BE2C (cell line): Measurements from ENCODE around the gene FKBP15.

Experiments
- DNase-seq: peaks from one replicate; pipeline ENCODE4 v3.0.0-alpha.2; 2020
- H3K27me3 ChIP-seq: fragments of 250-450 bp; sonication (Bioruptor Pico); 2 replicates; pipeline ENCODE4 v1.5.1; 2020; ENCODE audit warnings: mild to moderate bottlenecking
- H3K36me3 ChIP-seq: fragments of 250-450 bp; sonication (Bioruptor Pico); 2 replicates; pipeline ENCODE4 v1.5.1; 2020; ENCODE audit warnings: mild to moderate bottlenecking
- H3K4me1 ChIP-seq: fragments of 250-450 bp; sonication (Bioruptor Pico); 2 replicates; pipeline ENCODE4 v1.5.1; 2020
- H3K4me3 ChIP-seq: 2 replicates; pipeline ENCODE4 v1.5.1; 2011; ENCODE audit warnings: low read depth, low read length
- H3K9me3 ChIP-seq: fragments of 250-450 bp; sonication (Bioruptor Pico); 2 replicates; pipeline ENCODE4 v1.5.1; 2020
- CTCF ChIP-seq: IDR thresholded peaks from 2 replicates; pipeline ENCODE4 v1.5.1; 2012; ENCODE audit warnings: mild to moderate bottlenecking, low read depth, low read length

Gene FKBP15

DNA sequence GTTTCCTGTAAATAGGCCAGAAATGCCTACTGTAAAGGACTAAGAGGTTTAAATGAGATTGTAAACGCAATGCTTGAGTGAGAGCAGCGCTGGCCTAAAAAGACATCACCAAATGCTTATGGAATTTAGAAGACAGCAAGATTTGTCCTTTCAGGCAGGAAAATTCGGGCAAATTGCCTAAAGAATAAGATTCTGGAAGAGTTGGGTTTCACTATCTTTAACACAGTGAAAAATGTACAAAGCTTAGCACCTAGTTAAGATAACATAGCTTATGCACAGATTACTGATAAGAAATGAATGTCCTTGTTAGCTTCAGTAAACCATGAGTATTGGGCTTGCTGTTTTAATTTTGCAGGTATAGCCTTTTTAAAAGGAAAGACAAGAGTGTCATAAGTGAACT lies 4.7 kb downstream of the FKBP15 start:
- no peaks in the 10 kb centered on the region for H3K9me3 ChIP-seq
- DNase-seq: no peak
- no peak overlapping the region for H3K4me3 ChIP-seq
- TF ChIP-seq CTCF: no peak
- no peaks in the 10 kb centered on the region for H3K4me1 ChIP-seq
- H3K27me3 ChIP-seq: no peaks in the 10 kb centered on the region
- H3K36me3 ChIP-seq: peaks cover under 1% of the 10 kb centered on the region; the same call in 1 of the 2 replicates

- Histone ChIP-seq H3K27me3 (no peaks in the 10 kb centered on the region), H3K4me1 (no peaks in the 10 kb centered on the region), H3K36me3 (peaks cover 12% of the 10 kb centered on the region; the same call in 1 of the 2 replicates), H3K4me3 (no peak overlapping the region), H3K9me3 (no peaks in the 10 kb centered on the region)
- no peak for DNase-seq
- no peak for TF ChIP-seq CTCF
Measured at GRCh38 chr9:113215132-113215531, 5.9 kb downstream of the FKBP15 start.

- DNase-seq: no peak
- no peaks in the 10 kb centered on the region for H3K27me3 ChIP-seq
- no peak for TF ChIP-seq CTCF
- H3K9me3 ChIP-seq: no peaks in the 10 kb centered on the region
- peaks cover 38% of the 10 kb centered on the region for H3K36me3 ChIP-seq
- H3K4me1 ChIP-seq: no peaks in the 10 kb centered on the region
- H3K4me3 ChIP-seq: no peak overlapping the region
Measured at GRCh38 chr9:113210815-113211214, 10.3 kb downstream of the FKBP15 start.

- no peak for TF ChIP-seq CTCF
- Histone ChIP-seq H3K27me3 (no peaks in the 10 kb centered on the region), H3K4me1 (no peaks in the 10 kb centered on the region), H3K4me3 (no peak overlapping the region), H3K9me3 (no peaks in the 10 kb centered on the region), H3K36me3 (peaks cover 62% of the 10 kb centered on the region)
- DNase-seq: no peak
Measured at GRCh38 chr9:113205861-113206260, 15.2 kb downstream of the FKBP15 start.

GRCh38 chr9:113205432-113205831 lies 15.6 kb downstream of the FKBP15 start:
- Histone ChIP-seq H3K4me1 (no peaks in the 10 kb centered on the region), H3K4me3 (no peak overlapping the region), H3K36me3 (peaks cover 58% of the 10 kb centered on the region), H3K9me3 (no peaks in the 10 kb centered on the region), H3K27me3 (no peaks in the 10 kb centered on the region)
- no peak for DNase-seq
- no peak for TF ChIP-seq CTCF

- Histone ChIP-seq H3K4me3 (no peak overlapping the region), H3K36me3 (peaks cover 60% of the 10 kb centered on the region), H3K9me3 (no peaks in the 10 kb centered on the region), H3K4me1 (0 out of 2 replicates have a peak, but pooled peaks cover 5% of the 10 kb centered on the region), H3K27me3 (no peaks in the 10 kb centered on the region)
- no peak for DNase-seq
- no peak for TF ChIP-seq CTCF
Measured at GRCh38 chr9:113199683-113200329, 21.3 kb downstream of the FKBP15 start.
